ENCODE results near the gene SYCP3. TPM values are rescaled to one million over a fixed set of nuclear protein-coding genes. Genes with fewer than 3 reads are reported as not detected.

SYCP3 gene
- total RNA-seq, 1 donor from 2014 or later, result not detected

DNA sequence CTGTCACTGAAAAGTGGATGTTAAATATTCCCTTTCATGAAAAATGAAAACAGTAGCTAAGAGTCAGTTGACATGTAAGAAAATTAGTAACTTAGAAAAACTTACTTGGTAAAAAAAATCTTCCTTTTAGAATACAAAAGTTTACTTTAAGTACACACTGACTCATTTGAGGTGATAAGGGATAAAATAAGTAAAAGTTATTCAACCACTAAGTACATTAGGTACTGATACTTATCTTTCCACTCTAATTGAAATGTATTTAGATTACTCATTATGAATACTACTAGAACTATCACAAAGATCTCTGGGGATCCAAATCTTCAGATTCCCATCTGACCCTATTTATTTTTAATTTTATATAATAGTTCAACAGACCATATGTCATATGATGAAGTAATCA is 12.2 kb downstream of the SYCP3 start:
- DNase-seq (ENCODE audit: low spot score) (no peak), ATAC-seq (no peak)
- intact Hi-C loops (cut with DNase I), result no loop called here

GRCh38 chr12:101722392-101722791 is 16.9 kb downstream of the SYCP3 start:
- DNase-seq (ENCODE audit: low spot score), result no peak

GRCh38 chr12:101720118-101720517 is 19.1 kb downstream of the SYCP3 start:
- ATAC-seq (no peak), DNase-seq (ENCODE audit: low spot score) (no peak)
- intact Hi-C loops (cut with DNase I), result no loop called here

More at GRCh38 chr12:101722392-101722791, 16.9 kb downstream of the SYCP3 start:
- intact Hi-C loops (cut with DNase I), result no loop called here
- no peak for ATAC-seq

DNA sequence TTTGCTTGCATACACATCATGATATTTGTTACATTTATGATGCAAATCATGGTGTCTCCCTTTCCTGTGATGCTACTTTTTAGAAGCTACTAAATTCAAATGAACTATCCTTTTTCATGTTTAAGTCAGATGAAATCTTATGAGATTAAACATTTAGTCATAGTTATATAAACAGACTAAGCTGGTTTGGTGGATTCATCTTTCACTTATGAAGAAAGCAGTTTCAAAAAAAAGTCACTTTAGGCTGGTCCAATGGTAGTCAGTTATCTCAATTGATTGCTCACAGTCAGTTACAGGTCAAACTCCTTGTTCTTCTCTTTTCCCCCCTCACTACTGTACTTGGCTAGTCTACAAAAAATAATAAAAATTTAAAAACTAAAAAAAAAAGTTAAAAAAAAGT is 19.7 kb downstream of the SYCP3 start:
- no peak for ATAC-seq
- intact Hi-C loops (cut with DNase I), result no loop called here
- no peak for DNase-seq (ENCODE audit: low spot score)

DNA sequence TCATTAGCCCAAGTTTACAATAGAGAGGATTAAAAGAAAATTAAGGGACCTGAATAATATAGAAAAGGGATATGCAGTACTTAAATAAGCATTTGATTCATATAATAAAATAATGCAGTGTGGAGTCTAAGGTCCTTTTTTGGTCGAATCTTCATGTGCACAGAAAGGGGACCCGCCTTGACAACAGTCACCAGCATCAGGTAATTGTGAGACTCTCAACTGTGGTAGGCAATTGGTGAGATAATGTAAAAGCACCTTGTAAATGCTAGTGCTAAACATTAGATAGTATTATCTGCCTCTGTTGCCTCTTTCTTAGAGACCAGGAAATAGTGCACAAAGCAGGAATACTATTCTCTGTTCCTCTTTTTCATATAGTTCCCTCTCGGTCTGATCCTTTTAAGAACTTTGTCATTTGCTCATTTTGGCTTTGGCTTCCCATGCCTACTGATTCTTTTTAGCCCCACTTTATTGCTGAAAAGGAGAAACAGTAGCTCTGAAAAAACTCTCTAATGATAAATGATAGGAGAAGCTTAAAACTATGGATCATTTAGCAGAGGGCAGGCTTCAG is 24.3 kb downstream of the SYCP3 start:
- ATAC-seq (no peak), DNase-seq (ENCODE audit: low spot score) (no peak)
- intact Hi-C loops (cut with DNase I), result no loop called here

DNA sequence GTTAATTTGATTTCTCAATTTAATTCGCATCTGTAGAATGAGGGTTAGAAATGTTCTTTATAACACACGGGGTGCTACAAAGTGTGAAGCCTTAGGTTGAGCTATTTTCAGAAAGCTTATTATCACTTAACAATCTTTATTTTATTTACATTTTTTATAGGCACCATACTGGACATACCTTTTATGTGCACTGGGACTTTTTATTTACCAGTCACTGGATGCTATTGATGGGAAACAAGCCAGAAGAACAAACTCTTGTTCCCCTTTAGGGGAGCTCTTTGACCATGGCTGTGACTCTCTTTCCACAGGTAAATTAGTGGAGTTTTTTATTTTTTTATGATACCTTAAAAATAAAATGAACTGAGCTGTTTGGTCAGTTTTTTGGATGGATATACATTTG is 25.3 kb downstream of the SYCP3 start:
- DNase-seq (ENCODE audit: low spot score), result no peak
- ATAC-seq, result no peak
- intact Hi-C loops (cut with DNase I), result no loop called here

GRCh38 chr12:101713059-101713682 is 26.1 kb downstream of the SYCP3 start:
- DNase-seq (ENCODE audit: low spot score) (peak; percentile 71), ATAC-seq (peak; percentile 97)
- intact Hi-C loops (cut with DNase I), result no loop called here

GRCh38 chr12:101710288-101710687 is 29.0 kb downstream of the SYCP3 start:
- no peak for DNase-seq (ENCODE audit: low spot score)
- ATAC-seq, result no peak
- intact Hi-C loops (cut with DNase I), result no loop called here

GRCh38 chr12:101707131-101707782 is 32.0 kb downstream of the SYCP3 start:
- DNase-seq (ENCODE audit: low spot score) (no peak), ATAC-seq (no peak)
- intact Hi-C loops (cut with DNase I), result no loop called here

- intact Hi-C loops (cut with DNase I), result no loop called here
Observed at GRCh38 chr12:101706403-101706802, 32.9 kb downstream of the SYCP3 start.

GRCh38 chr12:101703487-101703886 is 35.8 kb downstream of the SYCP3 start:
- no peak for DNase-seq (ENCODE audit: low spot score)
- intact Hi-C loops (cut with DNase I), result no loop called here
- no peak for ATAC-seq

More at GRCh38 chr12:101706403-101706802, 32.9 kb downstream of the SYCP3 start:
- no peak for ATAC-seq
- no peak for DNase-seq (ENCODE audit: low spot score)

- intact Hi-C loops (cut with DNase I), result no loop called here
- DNase-seq (ENCODE audit: low spot score), result no peak
- no peak for ATAC-seq
Observed at GRCh38 chr12:101700299-101700820, 38.9 kb downstream of the SYCP3 start.

DNA sequence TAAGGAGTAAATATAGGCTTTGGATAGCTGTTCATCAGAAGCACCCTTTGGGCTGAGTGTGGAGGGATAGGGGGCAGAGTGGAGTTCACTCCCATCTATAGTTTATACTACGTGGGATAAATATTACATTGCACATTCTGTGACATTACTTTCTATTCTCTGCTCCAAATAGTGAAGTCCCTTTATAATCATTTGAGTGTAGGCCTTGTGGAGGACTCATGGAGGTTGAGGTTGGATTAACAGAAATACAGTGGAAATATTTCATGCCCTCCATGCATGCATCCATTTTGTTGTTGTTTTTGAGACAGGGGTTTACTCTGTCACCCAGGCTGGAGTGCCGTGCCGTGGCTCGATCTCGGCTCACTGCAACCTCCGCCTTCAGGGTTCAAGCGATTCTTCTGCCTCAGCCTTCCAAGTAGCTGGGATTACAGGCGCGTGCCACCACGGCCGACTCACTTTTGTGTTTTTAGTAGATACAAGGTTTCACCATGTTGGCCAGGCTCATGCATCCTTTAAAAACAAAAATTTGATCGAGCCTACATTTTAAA is 40.4 kb downstream of the SYCP3 start:
- intact Hi-C loops (cut with DNase I), result no loop called here
- peak; percentile 7 for ATAC-seq
- no peak for DNase-seq (ENCODE audit: low spot score)

DNA sequence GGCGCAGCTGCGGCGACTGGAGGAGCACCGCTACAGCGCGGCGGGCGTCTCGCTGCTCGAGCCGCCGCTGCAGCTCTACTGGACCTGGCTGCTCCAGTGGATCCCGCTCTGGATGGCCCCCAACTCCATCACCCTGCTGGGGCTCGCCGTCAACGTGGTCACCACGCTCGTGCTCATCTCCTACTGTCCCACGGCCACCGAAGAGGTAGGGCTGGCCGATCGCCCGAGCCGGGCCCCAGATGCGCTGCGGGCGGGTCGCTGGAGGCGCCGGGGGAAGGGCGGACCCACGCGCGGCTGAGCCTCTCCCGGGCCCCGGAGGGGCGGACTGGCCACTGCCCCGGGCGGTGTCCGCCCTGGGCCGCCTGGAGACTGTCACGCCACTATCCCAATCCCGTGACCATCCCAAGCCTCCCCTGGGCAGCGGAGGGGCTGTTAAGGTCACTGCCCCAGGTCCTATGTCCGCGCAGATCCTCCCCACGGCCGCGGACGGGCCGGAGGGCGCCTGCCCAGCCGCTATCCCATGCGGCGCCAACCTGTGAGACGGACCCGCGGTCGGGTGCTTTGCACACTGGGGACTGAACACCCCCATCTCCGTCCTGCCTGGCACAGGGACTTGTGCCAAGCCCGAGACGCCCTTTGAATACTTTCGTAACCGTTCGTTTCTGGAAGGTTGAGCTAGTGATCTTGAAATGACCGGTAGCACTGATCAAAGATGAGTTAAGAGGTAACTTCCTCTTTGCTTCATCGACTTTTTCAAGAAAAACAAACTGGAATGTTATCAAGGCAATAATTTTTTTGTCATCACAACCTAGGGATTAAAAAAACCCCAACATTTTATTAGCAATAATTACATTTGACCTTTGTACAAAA is 41.1 kb downstream of the SYCP3 start:
- ATAC-seq (peak; percentile 76), DNase-seq (ENCODE audit: low spot score) (peak; percentile 76)
- intact Hi-C loops (cut with DNase I), result no loop called here

- peak; percentile 79 for DNase-seq (ENCODE audit: low spot score)
- peak; percentile 81 for ATAC-seq
- intact Hi-C loops (cut with DNase I), result no loop called here
Observed at GRCh38 chr12:101697197-101697929, 41.9 kb downstream of the SYCP3 start, which contains the start of gene CHPT1. TSS of gene CHPT1 (plus strand) at chr12:101697640. CDS start at chr12:101697862, 222 bp downstream.

GRCh38 chr12:101696251-101697196 is 42.7 kb downstream of the SYCP3 start:
- ATAC-seq, result peak; percentile 74
- intact Hi-C loops (cut with DNase I), result no loop called here
- DNase-seq (ENCODE audit: low spot score), result peak; percentile 63

DNA sequence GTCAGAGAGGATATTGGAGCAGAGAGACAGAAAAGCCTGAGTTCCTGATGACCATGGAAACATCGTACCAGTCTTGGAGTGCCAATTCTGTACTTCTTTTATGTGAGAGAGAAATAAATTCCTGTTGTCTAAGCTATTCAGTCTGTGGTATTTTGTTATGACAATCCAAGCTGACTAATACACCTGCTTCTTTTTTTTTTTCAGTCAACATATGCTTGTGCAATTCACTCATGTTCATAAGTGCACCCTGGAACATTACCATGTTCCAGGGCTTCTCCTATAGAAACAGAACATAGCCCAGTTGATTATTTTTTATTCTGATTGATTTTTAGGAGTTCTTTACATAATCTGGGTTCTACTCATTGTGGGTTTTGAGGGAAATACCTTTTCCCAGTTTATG is 43.6 kb downstream of the SYCP3 start:
- intact Hi-C loops (cut with DNase I), result no loop called here
- no peak for DNase-seq (ENCODE audit: low spot score)
- no peak for ATAC-seq
